ENCODE results near the gene PACSIN1.

The PACSIN1 gene

DNA sequence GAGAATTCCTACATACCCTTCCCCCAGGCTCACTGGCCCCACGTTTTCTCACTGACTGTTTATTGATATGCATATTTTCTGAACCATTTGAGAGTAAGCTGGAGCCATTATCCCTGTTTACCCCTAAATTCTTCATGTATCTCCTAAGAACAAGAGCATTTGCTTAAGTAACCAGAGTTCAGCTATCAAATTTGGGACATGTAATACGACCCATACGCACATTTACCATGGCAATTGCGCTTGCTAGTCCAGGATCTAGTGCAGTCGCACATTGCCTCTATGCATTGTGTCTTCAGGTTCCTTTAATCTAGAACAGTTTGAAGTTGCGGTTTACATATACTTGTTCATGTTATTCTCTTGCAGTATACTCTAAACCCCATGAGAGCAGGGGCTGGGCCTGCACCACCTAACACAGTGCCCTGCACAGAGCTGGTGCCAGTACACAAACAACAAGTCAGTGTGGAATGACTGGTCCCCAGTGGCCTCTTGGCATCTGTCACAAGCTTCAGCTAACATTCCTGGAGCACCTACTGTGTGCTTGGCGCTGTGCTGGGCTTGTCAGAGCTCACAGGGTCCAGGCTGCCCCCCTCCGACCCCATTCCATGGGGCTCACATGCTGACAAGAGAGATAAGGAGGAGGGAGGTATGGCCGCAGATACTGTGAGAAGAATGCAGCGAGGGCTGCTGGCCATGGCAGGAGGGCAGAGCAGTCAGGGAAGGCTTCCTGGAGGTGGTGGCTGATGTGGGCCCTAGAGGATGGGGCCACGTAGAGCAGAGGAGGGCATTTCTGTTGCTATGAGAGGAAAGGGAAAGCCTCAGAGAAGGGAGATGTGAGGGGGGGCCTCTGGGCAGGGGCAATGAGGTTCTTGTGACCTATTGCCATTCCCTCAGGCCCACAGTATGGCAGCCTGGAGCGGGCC is 62.1 kb downstream of the PACSIN1 start:
- DNase-seq (ENCODE audit: low read depth, low spot score) = no peak

DNA sequence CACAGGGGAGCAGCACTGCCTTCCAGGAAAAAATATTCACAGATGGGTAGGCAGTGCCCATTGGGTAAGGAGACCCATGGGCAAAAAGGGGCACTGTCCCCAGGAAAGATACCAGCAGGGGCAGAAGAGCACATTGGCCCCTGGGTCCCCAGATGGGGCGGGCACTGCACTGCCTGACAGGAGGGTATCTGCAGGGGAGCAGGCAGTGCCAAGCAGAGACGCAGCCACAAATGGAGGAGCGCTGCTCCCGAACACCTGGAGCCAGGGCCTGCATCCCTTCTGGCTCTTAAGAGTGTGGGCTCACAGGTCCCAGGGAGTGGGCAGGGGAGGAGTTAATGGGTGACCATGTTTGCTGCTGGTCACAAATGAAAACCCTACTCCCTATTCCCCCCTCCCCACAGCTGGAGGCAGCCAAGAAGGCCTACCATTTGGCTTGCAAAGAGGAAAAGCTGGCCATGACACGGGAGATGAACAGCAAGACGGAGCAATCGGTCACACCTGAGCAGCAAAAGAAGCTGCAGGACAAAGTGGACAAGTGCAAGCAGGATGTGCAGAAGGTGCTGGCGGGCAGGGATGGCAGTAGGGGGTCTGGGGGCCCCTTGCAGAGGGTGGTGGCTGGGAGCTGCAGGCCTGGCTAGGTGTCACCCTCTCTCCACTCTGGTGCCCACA is 63.3 kb downstream of the PACSIN1 start:
- no peak for DNase-seq (ENCODE audit: low read depth, low spot score)

DNA sequence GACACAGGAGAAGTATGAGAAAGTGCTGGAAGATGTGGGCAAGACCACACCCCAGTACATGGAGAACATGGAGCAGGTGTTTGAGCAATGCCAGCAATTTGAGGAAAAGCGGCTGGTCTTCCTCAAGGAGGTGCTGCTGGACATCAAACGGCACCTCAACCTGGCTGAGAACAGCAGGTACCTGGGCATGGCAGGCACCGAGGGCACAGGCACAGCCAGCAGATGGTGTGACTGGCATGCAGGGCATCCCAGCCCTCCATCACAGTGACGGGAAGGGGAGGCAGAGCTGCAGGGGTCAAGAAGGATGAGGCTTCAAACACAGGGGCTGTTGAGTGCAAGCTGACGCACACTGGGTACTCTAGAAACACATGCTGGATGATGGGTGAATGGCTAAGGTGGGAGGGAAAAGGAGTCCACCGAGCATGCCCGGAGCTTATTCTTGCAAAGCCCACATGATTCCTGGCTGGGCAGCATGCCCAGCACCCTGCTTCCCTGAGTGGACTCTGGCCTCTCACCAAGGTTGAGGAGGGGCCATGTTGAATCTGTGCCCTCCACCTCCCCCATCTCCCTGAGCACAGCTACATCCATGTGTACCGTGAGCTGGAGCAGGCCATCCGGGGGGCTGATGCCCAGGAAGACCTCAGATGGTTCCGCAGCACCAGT is 63.9 kb downstream of the PACSIN1 start:
- DNase-seq (ENCODE audit: low read depth, low spot score) = no peak

DNA sequence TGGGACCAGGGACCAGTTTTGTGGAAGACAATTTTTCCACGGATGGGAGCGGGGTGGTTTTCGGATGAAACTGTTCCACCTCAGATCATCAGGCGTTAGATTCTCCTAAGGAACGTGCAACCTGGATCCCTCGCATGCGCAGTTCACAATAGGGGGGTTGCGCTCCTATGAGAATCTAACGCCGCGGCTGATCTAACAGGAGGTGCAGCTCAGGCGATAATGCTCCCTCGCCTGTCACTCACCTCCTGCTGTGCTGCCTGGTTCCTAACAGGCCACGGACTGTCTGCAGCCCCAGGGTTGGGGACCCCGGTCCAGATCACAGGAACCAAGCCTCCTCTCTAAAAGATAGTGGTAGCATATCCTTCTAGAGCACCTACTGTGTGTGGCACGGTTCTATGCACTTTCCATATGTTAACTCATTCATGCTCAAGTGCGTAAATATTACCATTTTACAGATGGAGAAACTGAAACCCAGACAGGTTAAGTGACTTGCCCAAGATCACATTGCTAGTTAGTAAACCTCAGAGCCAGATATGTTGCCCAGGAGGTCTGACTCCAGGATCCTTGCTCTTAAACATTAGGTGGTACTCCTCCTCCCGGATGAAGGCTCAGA is 65.0 kb downstream of the PACSIN1 start:
- no peak for DNase-seq (ENCODE audit: low read depth, low spot score)

- peak; percentile 64 for DNase-seq (ENCODE audit: low read depth, low spot score)
Measured at GRCh38 chr6:34531580-34532201, 65.8 kb downstream of the PACSIN1 start.

DNA sequence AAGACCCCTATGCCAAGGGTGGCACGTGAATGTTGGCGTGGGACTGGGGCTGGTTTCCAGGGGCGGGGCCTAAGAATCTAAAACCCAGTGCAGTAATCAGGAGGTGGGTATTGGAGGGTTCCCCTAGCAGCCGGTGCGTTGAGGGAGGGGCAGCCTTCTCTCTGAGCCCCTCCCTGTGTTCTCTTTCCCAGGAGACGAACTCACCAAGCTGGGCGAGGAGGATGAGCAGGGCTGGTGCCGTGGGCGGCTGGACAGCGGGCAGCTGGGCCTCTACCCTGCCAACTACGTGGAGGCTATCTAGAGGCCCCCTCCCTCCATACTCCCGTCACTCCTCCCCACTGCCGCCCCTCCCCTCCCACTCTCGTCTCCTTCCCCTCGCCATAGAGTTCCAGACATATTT is 66.4 kb downstream of the PACSIN1 start:
- no peak for DNase-seq (ENCODE audit: low read depth, low spot score)

DNA sequence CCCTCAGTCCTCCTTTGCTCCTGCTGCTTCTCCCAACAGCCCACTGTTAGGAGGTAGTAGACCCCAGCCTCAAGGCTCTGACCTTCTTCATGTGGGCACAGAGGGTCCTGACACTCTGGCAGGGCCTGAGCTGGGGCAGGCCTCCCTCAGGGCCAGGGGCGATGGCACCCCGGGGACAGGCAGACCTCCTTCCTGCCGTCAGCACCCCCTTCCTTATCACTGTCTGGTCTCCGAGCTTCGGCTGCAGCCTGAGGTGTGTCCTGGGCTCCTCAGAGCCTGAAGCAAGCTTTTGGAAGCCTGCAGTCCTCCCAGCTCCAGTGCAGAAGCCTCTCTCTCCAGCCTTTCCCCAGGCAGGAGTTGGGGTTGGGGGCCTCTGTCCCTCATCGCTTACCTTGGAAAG is 68.3 kb downstream of the PACSIN1 start:
- DNase-seq (ENCODE audit: low read depth, low spot score) = no peak

DNA sequence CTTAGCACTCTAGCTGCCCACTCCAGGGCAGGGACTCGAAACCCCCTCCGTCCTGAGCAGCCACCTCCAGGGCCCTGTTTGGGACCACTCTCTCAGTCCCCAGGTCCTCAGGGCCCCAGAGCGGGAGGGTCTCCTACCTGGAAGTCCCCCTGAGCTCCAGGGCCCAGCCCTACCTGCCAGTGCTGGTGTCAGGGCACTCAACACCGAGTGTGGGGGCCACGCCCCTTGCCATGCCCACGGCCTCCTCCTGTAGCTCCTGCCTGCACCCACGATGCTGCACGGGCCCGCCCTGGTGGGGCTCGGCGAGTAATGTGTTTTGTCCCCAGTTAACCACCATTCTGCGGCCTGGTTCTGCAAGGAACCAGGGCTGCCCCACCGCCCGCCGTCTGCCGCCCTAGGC is 68.8 kb downstream of the PACSIN1 start:
- no peak for DNase-seq (ENCODE audit: low read depth, low spot score)

GRCh38 chr6:34535199-34535598 is 69.3 kb downstream of the PACSIN1 start:
- DNase-seq (ENCODE audit: low read depth, low spot score) = no peak

- no peak for DNase-seq (ENCODE audit: low read depth, low spot score)
Measured at GRCh38 chr6:34535646-34536045, 69.8 kb downstream of the PACSIN1 start.

DNA sequence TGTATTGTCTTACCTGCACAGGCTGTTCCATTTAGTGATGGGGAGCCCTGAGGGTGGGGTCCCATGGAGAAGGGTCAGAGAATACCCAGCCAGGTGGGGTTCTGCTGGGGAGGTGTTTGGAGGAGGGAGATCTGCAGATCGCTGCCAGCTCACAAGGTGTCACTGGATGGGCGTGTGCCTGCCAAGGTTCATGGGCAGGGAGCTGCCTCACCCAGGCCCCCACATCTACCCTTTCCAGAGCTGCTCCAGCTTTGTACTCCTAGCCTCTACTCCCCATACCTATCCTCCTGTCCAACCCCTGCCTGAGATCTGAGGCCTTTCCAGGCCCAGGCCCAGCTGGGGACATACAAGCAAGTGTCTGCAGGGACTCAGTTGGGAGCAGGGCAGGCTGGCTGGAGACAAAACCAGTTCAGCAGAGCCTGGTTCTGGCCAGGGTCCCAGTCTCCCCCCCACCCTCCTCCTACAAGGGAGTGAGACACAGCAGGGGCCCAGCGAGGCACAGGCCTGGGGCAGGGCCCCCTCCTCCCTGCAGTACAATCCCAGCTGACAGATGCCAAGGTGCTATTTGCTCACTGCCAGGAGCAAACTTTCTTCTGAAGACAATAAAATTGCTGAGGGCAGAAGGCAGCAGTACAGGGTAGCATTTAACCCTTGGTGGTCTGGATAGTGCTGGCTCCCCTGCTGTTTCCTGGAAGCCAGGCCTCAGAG is 70.5 kb downstream of the PACSIN1 start:
- no peak for DNase-seq (ENCODE audit: low read depth, low spot score)

DNA sequence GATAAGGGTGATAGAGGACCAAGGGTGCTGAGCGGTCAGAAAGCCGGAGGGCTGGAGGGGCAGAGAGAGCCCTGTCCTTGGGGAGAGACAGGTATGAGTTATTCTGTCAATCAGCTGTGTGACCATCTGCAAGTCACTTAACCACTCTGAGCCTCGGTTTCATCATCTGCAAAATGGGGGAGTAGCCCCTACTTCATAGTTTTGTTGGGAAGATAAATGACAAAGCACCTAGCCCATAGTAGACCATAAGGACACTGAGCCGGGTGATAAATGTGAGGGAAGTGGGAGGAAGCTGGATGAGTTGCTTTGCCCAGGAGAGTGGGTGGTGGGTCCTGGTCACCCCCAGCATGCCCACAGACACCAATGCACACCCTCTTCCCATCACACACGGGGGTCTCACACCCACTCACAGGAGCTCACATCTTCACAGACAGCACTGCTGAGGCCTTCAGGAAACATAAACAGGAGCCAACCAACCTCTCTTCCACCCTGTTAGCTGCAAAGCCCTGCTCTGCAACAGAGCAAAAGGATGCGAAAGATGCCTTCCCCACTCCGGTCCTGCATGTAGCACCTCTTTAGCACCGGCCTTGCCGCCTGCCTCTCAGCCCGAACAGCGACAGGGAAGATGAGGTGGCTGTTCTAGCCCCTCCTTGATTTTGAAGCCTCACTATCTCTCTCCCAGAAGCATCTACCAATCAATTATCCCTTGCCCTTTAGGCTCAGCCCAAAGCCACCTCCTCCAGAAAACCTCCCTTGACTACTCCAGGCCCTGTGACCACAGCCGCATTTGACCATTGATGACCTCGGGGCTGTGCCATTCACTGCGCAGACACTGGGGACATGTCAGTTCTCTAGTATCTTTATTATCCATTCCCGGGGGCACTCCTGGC is 71.3 kb downstream of the PACSIN1 start:
- no peak for DNase-seq (ENCODE audit: low read depth, low spot score)

DNA sequence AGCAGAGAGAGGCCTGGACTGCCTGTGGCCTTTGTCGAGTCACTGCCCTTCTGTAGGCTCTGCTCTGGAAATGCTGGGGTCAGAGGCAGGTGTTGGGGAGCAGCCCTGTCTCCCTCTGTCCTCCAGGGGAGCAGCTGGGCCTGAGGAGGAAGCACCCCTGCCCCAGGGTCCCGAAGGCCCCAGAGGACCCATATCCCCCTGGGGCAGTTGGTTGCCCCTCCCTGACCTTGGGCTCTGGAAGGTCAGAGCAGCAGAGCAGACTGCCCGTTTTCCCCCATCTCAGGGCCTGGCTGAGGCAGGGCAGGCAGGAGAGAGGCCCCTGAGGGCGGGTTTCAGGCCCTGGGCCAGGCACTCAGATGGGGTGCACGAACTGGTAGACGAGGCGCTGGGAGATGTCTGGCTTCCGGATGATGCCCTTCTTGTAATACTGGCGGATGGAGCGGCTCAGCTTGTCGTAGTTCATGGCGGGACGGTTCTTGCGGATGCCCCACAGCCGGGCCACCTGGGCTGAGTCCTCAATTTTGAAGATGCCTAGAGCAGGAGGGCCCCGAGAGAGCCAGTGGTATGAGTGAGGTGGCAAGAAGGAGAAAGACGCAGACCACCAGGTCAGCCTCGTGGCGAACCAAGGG is 72.2 kb downstream of the PACSIN1 start:
- no peak for DNase-seq (ENCODE audit: low read depth, low spot score)

- DNase-seq (ENCODE audit: low read depth, low spot score) = no peak
Measured at GRCh38 chr6:34538581-34538980, 72.7 kb downstream of the PACSIN1 start.

DNA sequence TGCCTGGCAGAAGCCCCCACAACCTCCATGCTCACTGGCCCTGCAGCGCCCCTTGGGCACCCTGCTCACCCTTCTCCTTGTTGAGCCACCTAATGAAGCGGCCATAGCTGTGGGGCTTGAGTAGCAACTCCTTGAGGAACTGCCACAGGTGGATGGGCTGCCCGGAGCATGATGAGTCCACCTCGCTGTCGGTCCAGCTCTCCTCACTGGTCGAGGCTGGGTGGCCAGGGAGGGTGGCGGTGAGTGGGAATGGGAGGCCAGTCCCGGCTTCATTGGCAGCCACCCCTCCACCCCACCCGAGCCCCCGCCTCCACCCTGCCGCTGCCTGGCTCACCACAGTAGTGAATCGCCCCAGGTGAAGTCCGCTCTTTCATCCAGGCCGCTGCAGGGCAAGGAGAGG is 73.3 kb downstream of the PACSIN1 start:
- no peak for DNase-seq (ENCODE audit: low read depth, low spot score)

DNA sequence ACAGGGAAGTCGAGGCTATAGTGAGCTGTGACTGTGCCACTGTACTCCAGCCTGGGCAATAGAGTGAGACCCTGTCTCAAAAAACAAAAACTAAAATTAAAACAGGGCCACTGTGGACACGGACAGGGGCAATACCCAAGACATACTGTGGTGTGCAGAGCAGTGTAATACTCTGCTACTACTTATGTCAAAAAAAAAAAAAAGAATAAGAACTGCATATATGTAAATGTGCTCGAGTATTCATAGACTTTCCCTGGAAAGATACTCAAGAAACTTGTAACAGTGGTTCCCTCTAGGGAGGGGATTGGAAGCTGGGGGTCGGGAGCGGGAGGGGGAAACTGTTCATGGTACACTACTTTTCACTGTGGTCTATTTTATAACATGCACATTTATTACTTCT is 74.3 kb downstream of the PACSIN1 start:
- no peak for DNase-seq (ENCODE audit: low read depth, low spot score)

DNA sequence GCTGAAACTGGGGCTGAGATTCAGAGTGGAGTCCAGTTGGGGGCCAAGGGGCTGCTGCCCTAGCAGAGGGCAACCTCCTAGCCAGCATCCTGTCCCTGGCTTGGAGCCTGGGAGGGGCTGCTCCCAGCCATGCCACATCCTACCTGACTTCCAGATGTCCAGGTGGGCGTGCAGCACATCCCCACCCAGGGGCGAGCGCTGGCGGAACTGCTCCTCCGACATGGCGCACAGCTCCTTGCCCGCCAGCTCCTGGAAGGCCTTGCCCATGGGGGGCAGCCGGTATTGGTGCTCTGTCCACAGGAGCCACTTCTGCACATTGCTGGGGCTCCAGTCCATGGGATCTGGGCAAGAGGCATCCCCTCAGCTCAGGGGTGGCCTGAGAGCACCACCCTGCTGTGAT is 75.0 kb downstream of the PACSIN1 start:
- DNase-seq (ENCODE audit: low read depth, low spot score) = no peak

DNA sequence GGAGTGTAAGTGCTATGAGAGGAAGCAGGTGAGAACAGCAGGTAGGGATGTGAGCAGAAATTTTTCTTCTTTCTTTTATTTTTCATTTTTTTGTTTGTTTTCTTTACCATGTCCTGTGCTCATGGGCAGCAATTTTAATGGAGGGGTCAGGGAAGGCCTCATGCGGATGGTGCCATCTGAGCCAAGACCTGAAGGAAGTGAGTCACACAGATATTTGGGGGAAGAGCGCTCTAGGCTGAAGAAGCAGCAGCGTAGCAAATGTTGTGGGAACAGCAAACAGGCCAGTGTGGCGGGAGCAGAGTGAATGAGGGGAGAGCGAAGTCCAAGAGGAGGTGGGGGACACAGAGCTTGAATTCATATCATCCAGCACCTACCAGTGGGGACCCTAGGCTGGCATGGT is 77.5 kb downstream of the PACSIN1 start:
- no peak for DNase-seq (ENCODE audit: low read depth, low spot score)

- no peak for DNase-seq (ENCODE audit: low read depth, low spot score)
Measured at GRCh38 chr6:34544052-34544604, 78.3 kb downstream of the PACSIN1 start.

All from smooth muscle cell of the brain vasculature (primary cell).